HCT116 (cell line): ENCODE results near the gene MBTPS1. TPM values are rescaled to one million over a fixed set of nuclear protein-coding genes. Genes with fewer than 3 reads are reported as not detected.

Experiments used
- ATAC-seq: fragments of 200-7000 bp; cut with Tn5 transposase; 2 replicates; pipeline ENCODE4 v1.9.1; 2020; ENCODE audit warnings: mild to moderate bottlenecking, moderate library complexity
- BruUV-seq: library from RNA; stranded (reverse); fragments of 400-500 nt; replicated peaks from 2 replicates; lab custom pipeline; 2021; lab: Mats Ljungman, UMichigan
- CTCF ChIA-PET: fragments of 300-600 bp; sonication (Branson Sonifier 250); formaldehyde crosslinking; loops from one replicate; lab custom pipeline; 2021; ENCODE audit warnings: antibody characterized with exemption; lab: Charles Lee
- POLR2A ChIA-PET: fragments of 300-600, 350-600 bp; sonication (Branson Sonifier 250); formaldehyde crosslinking; loops from one replicate; lab custom pipeline; 2021; ENCODE audit warnings: antibody characterized with exemption; lab: Charles Lee
- RAD21 ChIA-PET, 2 experiments: fragments of 300-600 bp; sonication (Branson Sonifier 250); formaldehyde crosslinking; loops; one replicate each; lab custom pipeline; 2023; ENCODE audit warnings: low total read pairs in 2 of 2; ENCODE audit not compliant: uncharacterized antibody in 2 of 2, unreplicated experiment in 2 of 2, low non-redundant PET in 1 of 2; lab: Charles Lee
- DNase-seq: peaks from one replicate; pipeline ENCODE4 v3.0.0-alpha.2; 2010; ENCODE audit warnings: low read depth, low spot score
- H2AFZ ChIP-seq: fragments of 200-600 bp; shearing (Covaris generic), sonication (generic); 2 replicates; pipeline ENCODE4 v1.6.1; 2017; ENCODE audit warnings: low read depth, mixed run types, mixed read lengths, antibody characterized with exemption, low read length; ENCODE audit not compliant: poor library complexity, severe bottlenecking
- H3K27ac ChIP-seq: 2 replicates; pipeline ENCODE4 v1.5.1; 2012; ENCODE audit warnings: low read depth, low read length
- H3K27me3 ChIP-seq: fragments of 200-600 bp; sonication (generic); 2 replicates; pipeline ENCODE4 v1.6.1; 2016; ENCODE audit warnings: mixed run types, low read length, mixed read lengths; ENCODE audit not compliant: insufficient read depth
- H3K36me3 ChIP-seq, 2 experiments: fragments of 200-500 bp in 1 of 2; fragments of 200-600 bp in 1 of 2; sonication (Bioruptor generic) in 1 of 2; sonication (generic) in 1 of 2; 2 replicates each; pipeline versions ENCODE4 v1.5.1 to v1.6.1; 2014 to 2016; ENCODE audit warnings: low read length in 2 of 2, inconsistent platforms in 1 of 2, mixed read lengths in 1 of 2, mixed run types in 1 of 2; ENCODE audit not compliant: insufficient read depth in 2 of 2, control insufficient read depth in 1 of 2
- H3K4me1 ChIP-seq, 2 experiments: fragments of 200-600 bp in 1 of 2; sonication (generic) in 1 of 2; 2 replicates each; pipeline versions ENCODE4 v1.5.1 to v1.6.1; 2012 to 2017; ENCODE audit warnings: low read length in 2 of 2, inconsistent platforms in 1 of 2, mild to moderate bottlenecking in 1 of 2, mixed read lengths in 1 of 2, mixed run types in 1 of 2, moderate library complexity in 1 of 2; ENCODE audit not compliant: insufficient read depth in 2 of 2, control insufficient read depth in 1 of 2
- H3K4me2 ChIP-seq: fragments of 200-600 bp; sonication (generic); 2 replicates; pipeline ENCODE4 v1.6.1; 2017; ENCODE audit warnings: mixed run types, low read length, mixed read lengths
- H3K4me3 ChIP-seq, 2 experiments: fragments of 200-600 bp in 1 of 2; sonication (generic) in 1 of 2; replicated peaks in 1 of 2; 2 replicates each; pipeline ENCODE4 v1.5.1; 2011 to 2016; ENCODE audit warnings: low read length in 2 of 2, control low read depth in 1 of 2, low read depth in 1 of 2, mild to moderate bottlenecking in 1 of 2, mixed read lengths in 1 of 2, mixed run types in 1 of 2
- H3K79me2 ChIP-seq: fragments of 200-600 bp; sonication (generic); 2 replicates; pipeline ENCODE4 v1.6.1; 2017; ENCODE audit warnings: mild to moderate bottlenecking, mixed run types, low read length, moderate library complexity, mixed read lengths; ENCODE audit not compliant: insufficient read depth
- H3K9ac ChIP-seq: fragments of 200-600 bp; sonication (generic); 2 replicates; pipeline ENCODE4 v1.6.1; 2016; ENCODE audit warnings: low read length, mixed read lengths
- H3K9me2 ChIP-seq: fragments of 200-600 bp; sonication (generic), shearing (Covaris generic); 2 replicates; pipeline ENCODE4 v1.6.1; 2017; ENCODE audit warnings: mixed run types, mild to moderate bottlenecking, moderate library complexity; ENCODE audit not compliant: insufficient read depth
- H3K9me3 ChIP-seq, 2 experiments: fragments of 200-500 bp in 1 of 2; fragments of 200-600 bp in 1 of 2; sonication (Bioruptor generic) in 1 of 2; sonication (generic) in 1 of 2; 2 replicates each; pipeline ENCODE4 v1.6.1; 2014 to 2017; ENCODE audit warnings: low read length in 2 of 2, mixed read lengths in 2 of 2, inconsistent platforms in 1 of 2, low read depth in 1 of 2, mild to moderate bottlenecking in 1 of 2, mixed run types in 1 of 2, moderate library complexity in 1 of 2; ENCODE audit not compliant: control insufficient read depth in 1 of 2, insufficient read depth in 1 of 2
- H4K20me1 ChIP-seq: fragments of 200-600 bp; sonication (generic), shearing (Covaris generic); 2 replicates; pipeline ENCODE4 v1.6.1; 2017; ENCODE audit warnings: mixed run types, mild to moderate bottlenecking, moderate library complexity; ENCODE audit not compliant: insufficient read depth
- CEBPB ChIP-seq: IDR thresholded peaks from 2 replicates; pipeline ENCODE4 v1.6.1; 2012; ENCODE audit warnings: low read depth
- EGR1 ChIP-seq: IDR thresholded peaks from 2 replicates; pipeline ENCODE4 v1.6.1; 2012; ENCODE audit warnings: low read depth
- ELF1 ChIP-seq: IDR thresholded peaks from 2 replicates; pipeline ENCODE4 v1.6.1; 2012; ENCODE audit warnings: low read depth, borderline replicate concordance
- EZH2 ChIP-seq: fragments of 200-600 bp; sonication (generic); IDR thresholded peaks from 2 replicates; pipeline ENCODE4 v1.6.1; 2017; ENCODE audit warnings: antibody characterized with exemption, mixed run types
- FOSL1 ChIP-seq: IDR thresholded peaks from 2 replicates; pipeline ENCODE4 v1.6.1; 2012; ENCODE audit warnings: low read depth
- JUND ChIP-seq: IDR thresholded peaks from 2 replicates; pipeline ENCODE4 v1.6.1; 2012
- POLR2A ChIP-seq: IDR thresholded peaks from 2 replicates; pipeline ENCODE4 v1.7.0; 2011; ENCODE audit warnings: borderline replicate concordance; ENCODE audit not compliant: insufficient read depth, insufficient read length; ENCODE audit errors: extremely low read depth
- POLR2AphosphoS5 ChIP-seq: IDR thresholded peaks from 2 replicates; pipeline ENCODE4 v1.6.1; 2011; ENCODE audit warnings: mild to moderate bottlenecking, low read depth, low read length, moderate library complexity
- RAD21 ChIP-seq: IDR thresholded peaks from 2 replicates; pipeline ENCODE4 v1.6.1; 2012; ENCODE audit warnings: low read depth, mild to moderate bottlenecking
- SP1 ChIP-seq: IDR thresholded peaks from 2 replicates; pipeline ENCODE4 v1.6.1; 2012; ENCODE audit warnings: low read depth
- YY1 ChIP-seq: IDR thresholded peaks from 2 replicates; pipeline ENCODE4 v1.6.1; 2011; ENCODE audit warnings: low read length, low read depth, moderate library complexity, mild to moderate bottlenecking; ENCODE audit not compliant: insufficient replicate concordance; ENCODE audit errors: extremely low read depth
- ZFX ChIP-seq: fragments of 450-650 bp; IDR thresholded peaks from 2 replicates; pipeline ENCODE4 v1.6.1; 2017
- ZNF274 ChIP-seq: fragments of 200-500 bp; sonication (Bioruptor generic); IDR thresholded peaks from 2 replicates; pipeline ENCODE4 v1.6.1; 2014; ENCODE audit warnings: mild to moderate bottlenecking, low read depth, low read length, inconsistent platforms
- intact Hi-C: fragments of 100-400 bp; cut with micrococcal nuclease; formaldehyde crosslinking; loops from 2 replicates; pipeline ENCODE4 v1.10.0; 2022
- total RNA-seq: library from RNA; stranded (reverse); gene quantifications from one replicate; pipeline ENCODE4 v1.2.1, GENCODE V29; 2021; ENCODE audit not compliant: unreplicated experiment
- TF ChIP-seq, protein P1 (sequence below): IDR thresholded peaks from 2 replicates; pipeline ENCODE4 v1.6.1; 2012
- TF ChIP-seq, protein P2 (sequence below): IDR thresholded peaks from 2 replicates; pipeline ENCODE4 v1.6.1; 2012; ENCODE audit warnings: low read depth
- TF ChIP-seq, protein P3 (sequence below), 3 experiments: fragments of 200-600 bp in 1 of 3; sonication (generic) in 1 of 3; IDR thresholded peaks in 2 of 3; conservative IDR thresholded peaks in 1 of 3; 2 replicates each; pipeline ENCODE4 v1.5.1; 2012 to 2017; ENCODE audit warnings: low read depth in 2 of 3, low read length in 2 of 3, antibody characterized with exemption in 1 of 3, borderline replicate concordance in 1 of 3, control low read depth in 1 of 3, mild to moderate bottlenecking in 1 of 3, mixed read lengths in 1 of 3, mixed run types in 1 of 3, moderate library complexity in 1 of 3; ENCODE audit not compliant: insufficient read depth in 1 of 3
- TF ChIP-seq, protein P4 (sequence below): IDR thresholded peaks from 2 replicates; pipeline ENCODE4 v1.6.1; 2012
- TF ChIP-seq, protein P5 (sequence below): IDR thresholded peaks from 2 replicates; pipeline ENCODE4 v1.6.1; 2011; ENCODE audit warnings: mild to moderate bottlenecking, low read length, moderate library complexity; ENCODE audit not compliant: insufficient replicate concordance; ENCODE audit errors: extremely low read depth

The MBTPS1 gene
- total RNA-seq, 1 experiment from 2014 or later = 111 TPM

DNA sequence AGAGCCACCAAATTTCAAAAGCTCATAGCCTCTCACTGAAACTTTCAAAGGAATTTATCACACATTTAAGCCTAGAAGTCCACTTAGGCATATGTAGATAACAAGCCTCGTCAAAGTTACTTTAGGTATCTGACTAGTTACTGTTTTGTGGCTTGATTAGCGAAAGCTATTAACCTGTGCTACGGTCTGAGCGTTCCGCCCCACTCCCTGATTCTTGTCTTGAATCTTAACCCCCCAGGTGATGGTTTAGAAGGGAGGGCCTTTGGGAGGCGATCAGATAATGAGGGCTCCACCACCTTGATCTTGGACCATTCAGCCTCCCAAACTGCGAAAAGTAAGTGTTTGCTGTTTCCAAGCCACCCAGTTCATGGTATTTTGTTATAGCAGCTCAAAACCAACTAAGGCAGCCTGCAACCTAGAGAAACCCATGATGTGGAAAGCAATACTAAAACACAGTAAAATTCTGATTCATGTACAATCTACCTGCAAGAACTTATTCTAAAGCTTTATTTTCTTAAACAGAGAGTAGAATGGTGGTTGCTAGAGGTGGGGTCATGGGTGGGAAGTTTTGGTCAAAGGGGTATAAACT, 21.1 kb upstream of the MBTPS1 start:
- no peaks in the 10 kb centered on the region for H3K9me3 ChIP-seq
- no peak for ATAC-seq
- CTCF ChIA-PET = no interaction called here
- H3K4me3 ChIP-seq = no peak overlapping the region
- H3K4me1 ChIP-seq = peaks cover 23 to 35% of the 10 kb centered on the region in 2 experiments
- no peak overlapping the region for H3K9ac ChIP-seq
- TF ChIP-seq JUND = no peak
- TF ChIP-seq, protein P1, sequence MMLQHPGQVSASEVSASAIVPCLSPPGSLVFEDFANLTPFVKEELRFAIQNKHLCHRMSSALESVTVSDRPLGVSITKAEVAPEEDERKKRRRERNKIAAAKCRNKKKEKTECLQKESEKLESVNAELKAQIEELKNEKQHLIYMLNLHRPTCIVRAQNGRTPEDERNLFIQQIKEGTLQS = no peak
- no peak for TF ChIP-seq YY1
- TF ChIP-seq CEBPB = no peak
- no peak for TF ChIP-seq POLR2AphosphoS5
- TF ChIP-seq, protein P2, sequence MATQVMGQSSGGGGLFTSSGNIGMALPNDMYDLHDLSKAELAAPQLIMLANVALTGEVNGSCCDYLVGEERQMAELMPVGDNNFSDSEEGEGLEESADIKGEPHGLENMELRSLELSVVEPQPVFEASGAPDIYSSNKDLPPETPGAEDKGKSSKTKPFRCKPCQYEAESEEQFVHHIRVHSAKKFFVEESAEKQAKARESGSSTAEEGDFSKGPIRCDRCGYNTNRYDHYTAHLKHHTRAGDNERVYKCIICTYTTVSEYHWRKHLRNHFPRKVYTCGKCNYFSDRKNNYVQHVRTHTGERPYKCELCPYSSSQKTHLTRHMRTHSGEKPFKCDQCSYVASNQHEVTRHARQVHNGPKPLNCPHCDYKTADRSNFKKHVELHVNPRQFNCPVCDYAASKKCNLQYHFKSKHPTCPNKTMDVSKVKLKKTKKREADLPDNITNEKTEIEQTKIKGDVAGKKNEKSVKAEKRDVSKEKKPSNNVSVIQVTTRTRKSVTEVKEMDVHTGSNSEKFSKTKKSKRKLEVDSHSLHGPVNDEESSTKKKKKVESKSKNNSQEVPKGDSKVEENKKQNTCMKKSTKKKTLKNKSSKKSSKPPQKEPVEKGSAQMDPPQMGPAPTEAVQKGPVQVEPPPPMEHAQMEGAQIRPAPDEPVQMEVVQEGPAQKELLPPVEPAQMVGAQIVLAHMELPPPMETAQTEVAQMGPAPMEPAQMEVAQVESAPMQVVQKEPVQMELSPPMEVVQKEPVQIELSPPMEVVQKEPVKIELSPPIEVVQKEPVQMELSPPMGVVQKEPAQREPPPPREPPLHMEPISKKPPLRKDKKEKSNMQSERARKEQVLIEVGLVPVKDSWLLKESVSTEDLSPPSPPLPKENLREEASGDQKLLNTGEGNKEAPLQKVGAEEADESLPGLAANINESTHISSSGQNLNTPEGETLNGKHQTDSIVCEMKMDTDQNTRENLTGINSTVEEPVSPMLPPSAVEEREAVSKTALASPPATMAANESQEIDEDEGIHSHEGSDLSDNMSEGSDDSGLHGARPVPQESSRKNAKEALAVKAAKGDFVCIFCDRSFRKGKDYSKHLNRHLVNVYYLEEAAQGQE = no peak
- TF ChIP-seq, protein P3, sequence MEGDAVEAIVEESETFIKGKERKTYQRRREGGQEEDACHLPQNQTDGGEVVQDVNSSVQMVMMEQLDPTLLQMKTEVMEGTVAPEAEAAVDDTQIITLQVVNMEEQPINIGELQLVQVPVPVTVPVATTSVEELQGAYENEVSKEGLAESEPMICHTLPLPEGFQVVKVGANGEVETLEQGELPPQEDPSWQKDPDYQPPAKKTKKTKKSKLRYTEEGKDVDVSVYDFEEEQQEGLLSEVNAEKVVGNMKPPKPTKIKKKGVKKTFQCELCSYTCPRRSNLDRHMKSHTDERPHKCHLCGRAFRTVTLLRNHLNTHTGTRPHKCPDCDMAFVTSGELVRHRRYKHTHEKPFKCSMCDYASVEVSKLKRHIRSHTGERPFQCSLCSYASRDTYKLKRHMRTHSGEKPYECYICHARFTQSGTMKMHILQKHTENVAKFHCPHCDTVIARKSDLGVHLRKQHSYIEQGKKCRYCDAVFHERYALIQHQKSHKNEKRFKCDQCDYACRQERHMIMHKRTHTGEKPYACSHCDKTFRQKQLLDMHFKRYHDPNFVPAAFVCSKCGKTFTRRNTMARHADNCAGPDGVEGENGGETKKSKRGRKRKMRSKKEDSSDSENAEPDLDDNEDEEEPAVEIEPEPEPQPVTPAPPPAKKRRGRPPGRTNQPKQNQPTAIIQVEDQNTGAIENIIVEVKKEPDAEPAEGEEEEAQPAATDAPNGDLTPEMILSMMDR (IDR thresholded peaks at IDR 0.05 in 2 of 3, conservative IDR thresholded peaks at IDR 0.05 in 1 of 3; ENCODE audit: borderline replicate concordance in 1 of 3, insufficient read depth in 1 of 3, low read depth in 2 of 3, low read length in 2 of 3) = no peak
- TF ChIP-seq, protein P4, sequence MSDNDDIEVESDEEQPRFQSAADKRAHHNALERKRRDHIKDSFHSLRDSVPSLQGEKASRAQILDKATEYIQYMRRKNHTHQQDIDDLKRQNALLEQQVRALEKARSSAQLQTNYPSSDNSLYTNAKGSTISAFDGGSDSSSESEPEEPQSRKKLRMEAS = no peak
- no peak for TF ChIP-seq ZNF274
- TF ChIP-seq RAD21 = no peak
- TF ChIP-seq ELF1 = no peak
- no peak for TF ChIP-seq EZH2
- no peak for TF ChIP-seq POLR2A
- no peak for TF ChIP-seq FOSL1
- TF ChIP-seq EGR1 = no peak
- TF ChIP-seq, protein P5, sequence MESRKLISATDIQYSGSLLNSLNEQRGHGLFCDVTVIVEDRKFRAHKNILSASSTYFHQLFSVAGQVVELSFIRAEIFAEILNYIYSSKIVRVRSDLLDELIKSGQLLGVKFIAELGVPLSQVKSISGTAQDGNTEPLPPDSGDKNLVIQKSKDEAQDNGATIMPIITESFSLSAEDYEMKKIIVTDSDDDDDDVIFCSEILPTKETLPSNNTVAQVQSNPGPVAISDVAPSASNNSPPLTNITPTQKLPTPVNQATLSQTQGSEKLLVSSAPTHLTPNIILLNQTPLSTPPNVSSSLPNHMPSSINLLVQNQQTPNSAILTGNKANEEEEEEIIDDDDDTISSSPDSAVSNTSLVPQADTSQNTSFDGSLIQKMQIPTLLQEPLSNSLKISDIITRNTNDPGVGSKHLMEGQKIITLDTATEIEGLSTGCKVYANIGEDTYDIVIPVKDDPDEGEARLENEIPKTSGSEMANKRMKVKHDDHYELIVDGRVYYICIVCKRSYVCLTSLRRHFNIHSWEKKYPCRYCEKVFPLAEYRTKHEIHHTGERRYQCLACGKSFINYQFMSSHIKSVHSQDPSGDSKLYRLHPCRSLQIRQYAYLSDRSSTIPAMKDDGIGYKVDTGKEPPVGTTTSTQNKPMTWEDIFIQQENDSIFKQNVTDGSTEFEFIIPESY = no peak
- no peak for TF ChIP-seq SP1
- TF ChIP-seq ZFX = no peak
- TF ChIP-seq, all 23 proteins: peak for 0
- no peak for DNase-seq
- no peak overlapping the region for H2AFZ ChIP-seq
- no peaks in the 10 kb centered on the region for H3K36me3 ChIP-seq
- H3K4me2 ChIP-seq = peak overlapping the region; percentile 24; the same call in 1 of the 2 replicates
- H4K20me1 ChIP-seq = no peaks in the 10 kb centered on the region; the same call in 1 of the 2 replicates
- RAD21 ChIA-PET = no interaction called here
- intact Hi-C loops = no loop called here
- H3K79me2 ChIP-seq = peaks cover 56% of the 10 kb centered on the region
- H3K9me2 ChIP-seq = no peaks in the 10 kb centered on the region
- no TSS peak for BruUV-seq
- POLR2A ChIA-PET = interaction anchor here (0.8 kb wide), 1 partner anchor 21 kb away, joined by 3 read pairs; the partner anchor contains the start of gene MBTPS1
- H3K27ac ChIP-seq = no peak overlapping the region
- no peaks in the 10 kb centered on the region for H3K27me3 ChIP-seq
